Uterus (tissue), 4 donors: ENCODE data around the gene KLHL40. TPM values are rescaled to one million over a fixed set of nuclear protein-coding genes. Genes with fewer than 3 reads are reported as not detected.

Experiments
- DNase-seq, 2 donors: peaks; one replicate each; pipeline ENCODE4 v3.0.0-alpha.2; 2019 to 2020
- H3K27ac ChIP-seq, 2 donors: fragments of 200-600 bp; sonication (generic); 1 replicate in 1 of 2; 2 replicates in 1 of 2; pipeline ENCODE4 v1.5.1; 2016 to 2018
- H3K27me3 ChIP-seq, 2 donors: fragments of 200-600 bp; sonication (generic); one replicate each; pipeline ENCODE4 v1.5.1; 2018 to 2019; ENCODE audit warnings: control low read depth in 1 of 2
- H3K36me3 ChIP-seq, 2 donors: fragments of 200-600 bp; sonication (generic); one replicate each; pipeline ENCODE4 v1.5.1; 2019; ENCODE audit warnings: control low read depth in 1 of 2
- H3K4me1 ChIP-seq, 2 donors: fragments of 200-600 bp; sonication (generic); one replicate each; pipeline ENCODE4 v1.5.1; 2018 to 2019; ENCODE audit warnings: control low read depth in 1 of 2
- H3K4me3 ChIP-seq, 2 donors: fragments of 200-600 bp; sonication (generic); 1 replicate in 1 of 2; 2 replicates in 1 of 2; pipeline ENCODE4 v1.5.1; 2018 to 2019; ENCODE audit warnings: mild to moderate bottlenecking in 1 of 2
- H3K9me3 ChIP-seq, 2 donors: fragments of 200-600 bp; sonication (generic); one replicate each; pipeline ENCODE4 v1.5.1; 2019; ENCODE audit warnings: control low read depth in 1 of 2
- POLR2A ChIP-seq, 2 donors: fragments of 450-650 bp; IDR thresholded peaks; one replicate each; pipeline ENCODE4 v1.6.1; 2016; ENCODE audit warnings: antibody characterized with exemption in 2 of 2, mild to moderate bottlenecking in 1 of 2, moderate library complexity in 1 of 2
- intact Hi-C: fragments of 100-400 bp; cut with DNase I; formaldehyde crosslinking; loops from one replicate; pipeline ENCODE4 v1.15.1; 2023; ENCODE audit warnings: low total_unique reads
- total RNA-seq, 4 donors: library from RNA; depleted of rRNA in 3 of 4; stranded (reverse); fragments of >200 nt in 3 of 4; gene quantifications; one replicate each; pipeline versions ENCODE4 v1.1.0 to v1.2.4, GENCODE V29; 2014 to 2023
- TF ChIP-seq, protein P1 (sequence below), 4 experiments: fragments of 200-600 bp in 2 of 4; fragments of 450-650 bp in 2 of 4; sonication (generic) in 2 of 4; IDR thresholded peaks; one replicate each; pipeline ENCODE4 v1.5.1; 2016 to 2019; ENCODE audit warnings: antibody characterized with exemption in 4 of 4, mild to moderate bottlenecking in 2 of 4, moderate library complexity in 1 of 4
- donor health status: DM: yes; HTN: yes; CAD: no.

The KLHL40 gene
- total RNA-seq, 4 donors from 2014 or later, result not detected

DNA sequence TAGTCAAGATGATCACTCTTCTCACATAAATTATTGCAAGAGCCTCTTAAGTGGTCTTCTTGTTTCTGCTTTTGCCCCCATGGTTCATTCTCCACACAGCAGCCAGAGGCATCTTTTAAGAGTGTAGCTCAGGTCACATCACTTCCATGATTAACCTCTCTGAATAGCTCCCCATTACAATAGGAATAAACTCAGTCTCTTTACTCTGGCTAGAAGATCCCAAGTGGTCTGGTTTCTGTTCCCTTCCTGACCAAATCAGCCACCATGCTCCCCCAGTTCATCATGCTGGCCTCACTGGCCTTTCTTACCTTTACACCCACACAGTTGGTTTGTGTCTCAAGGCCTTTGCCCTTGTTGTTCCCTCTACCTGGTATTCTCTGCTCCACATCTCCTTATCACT, 9.0 kb downstream of the KLHL40 start:
- intact Hi-C loops, result no loop called here
- TF ChIP-seq POLR2A (IDR thresholded peaks at IDR 0.05), result no peak
- TF ChIP-seq, protein P1, sequence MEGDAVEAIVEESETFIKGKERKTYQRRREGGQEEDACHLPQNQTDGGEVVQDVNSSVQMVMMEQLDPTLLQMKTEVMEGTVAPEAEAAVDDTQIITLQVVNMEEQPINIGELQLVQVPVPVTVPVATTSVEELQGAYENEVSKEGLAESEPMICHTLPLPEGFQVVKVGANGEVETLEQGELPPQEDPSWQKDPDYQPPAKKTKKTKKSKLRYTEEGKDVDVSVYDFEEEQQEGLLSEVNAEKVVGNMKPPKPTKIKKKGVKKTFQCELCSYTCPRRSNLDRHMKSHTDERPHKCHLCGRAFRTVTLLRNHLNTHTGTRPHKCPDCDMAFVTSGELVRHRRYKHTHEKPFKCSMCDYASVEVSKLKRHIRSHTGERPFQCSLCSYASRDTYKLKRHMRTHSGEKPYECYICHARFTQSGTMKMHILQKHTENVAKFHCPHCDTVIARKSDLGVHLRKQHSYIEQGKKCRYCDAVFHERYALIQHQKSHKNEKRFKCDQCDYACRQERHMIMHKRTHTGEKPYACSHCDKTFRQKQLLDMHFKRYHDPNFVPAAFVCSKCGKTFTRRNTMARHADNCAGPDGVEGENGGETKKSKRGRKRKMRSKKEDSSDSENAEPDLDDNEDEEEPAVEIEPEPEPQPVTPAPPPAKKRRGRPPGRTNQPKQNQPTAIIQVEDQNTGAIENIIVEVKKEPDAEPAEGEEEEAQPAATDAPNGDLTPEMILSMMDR (IDR thresholded peaks at IDR 0.05), result no peak
- DNase-seq, result no peak
- Histone ChIP-seq H3K4me3 (no peak overlapping the region), H3K36me3 (no peaks in the 10 kb centered on the region), H3K27me3 (no peaks in the 10 kb centered on the region), H3K27ac (no peak overlapping the region), H3K4me1 (no peaks in the 10 kb centered on the region), H3K9me3 (no peaks in the 10 kb centered on the region)

GRCh38 chr3:42696356-42697288, 11.3 kb downstream of the KLHL40 start:
- H3K9me3 ChIP-seq, result no peaks in the 10 kb centered on the region
- DNase-seq, result no peak
- TF ChIP-seq, protein P1 (IDR thresholded peaks at IDR 0.05), result no peak
- no peaks in the 10 kb centered on the region for H3K27me3 ChIP-seq
- no peaks in the 10 kb centered on the region for H3K36me3 ChIP-seq
- no peak overlapping the region for H3K4me3 ChIP-seq
- H3K27ac ChIP-seq, result no peak overlapping the region
- H3K4me1 ChIP-seq, result no peaks in the 10 kb centered on the region
- intact Hi-C loops, result no loop called here

DNA sequence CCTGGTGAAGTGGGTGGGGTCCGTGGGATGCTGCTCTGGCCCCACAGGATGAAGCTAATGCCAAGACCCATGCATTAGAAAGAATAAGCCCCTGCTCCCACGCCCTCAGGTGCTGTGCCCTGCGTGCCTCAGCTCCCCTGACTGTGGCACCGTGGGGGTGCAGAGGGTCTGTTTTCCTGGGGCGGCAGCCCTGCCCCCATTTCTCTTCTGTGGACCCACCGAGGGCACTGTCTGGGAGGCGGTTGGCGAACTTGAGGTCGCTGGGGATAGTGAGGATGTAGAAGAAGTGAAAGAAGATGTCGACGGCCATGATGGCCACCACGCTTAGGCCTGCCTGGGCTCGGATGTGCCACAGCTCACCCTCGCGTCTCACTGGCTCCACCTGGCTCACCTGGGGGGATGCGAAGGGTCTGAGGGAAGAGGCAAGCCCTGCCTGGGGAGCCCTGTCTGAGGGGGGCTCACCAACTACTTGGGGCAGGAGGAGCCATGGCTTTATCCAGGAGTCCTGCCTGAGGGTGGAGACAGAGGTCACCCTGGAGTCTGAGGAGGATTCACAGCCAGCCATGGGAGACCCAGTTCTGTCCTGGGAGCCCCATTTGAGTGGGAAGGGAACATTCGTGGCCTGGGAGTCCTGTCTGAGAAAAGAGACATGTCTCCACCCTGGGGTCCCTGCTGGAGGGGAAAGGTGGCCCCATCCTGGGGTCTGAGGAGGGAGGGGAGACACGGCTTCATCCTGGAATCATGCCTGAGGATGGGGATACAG, 12.1 kb downstream of the KLHL40 start:
- DNase-seq, result no peak
- Histone ChIP-seq H3K4me3 (no peak overlapping the region), H3K4me1 (no peaks in the 10 kb centered on the region), H3K36me3 (no peaks in the 10 kb centered on the region), H3K27me3 (no peaks in the 10 kb centered on the region), H3K27ac (no peak overlapping the region), H3K9me3 (no peaks in the 10 kb centered on the region)
- TF ChIP-seq, protein P1 (IDR thresholded peaks at IDR 0.05), result no peak
- no peak for TF ChIP-seq POLR2A (IDR thresholded peaks at IDR 0.05)
- intact Hi-C loops, result no loop called here

- H3K27ac ChIP-seq, result no peak overlapping the region
- intact Hi-C loops, result no loop called here
- no peaks in the 10 kb centered on the region for H3K9me3 ChIP-seq
- TF ChIP-seq, protein P1 (IDR thresholded peaks at IDR 0.05), result no peak
- no peak for TF ChIP-seq POLR2A (IDR thresholded peaks at IDR 0.05)
- H3K4me1 ChIP-seq, result no peaks in the 10 kb centered on the region
- no peak overlapping the region for H3K4me3 ChIP-seq
- H3K27me3 ChIP-seq, result no peaks in the 10 kb centered on the region
- no peak for DNase-seq
- no peaks in the 10 kb centered on the region for H3K36me3 ChIP-seq
These were observed 13.0 kb downstream of the KLHL40 start for GRCh38 chr3:42698216-42698910.
